ENCODE results near the gene IRF2. TPM values are rescaled to one million over a fixed set of nuclear protein-coding genes. Genes with fewer than 3 reads are reported as not detected.
A peak's percentile ranks its signal among the peaks of the same experiment; 100 is the strongest.

The IRF2 gene
- total and polyA plus RNA-seq, 2 experiments from 2014 or later, result 12.8 to 14.2 TPM

GRCh38 chr4:184477201-184477999, 3.0 kb upstream of the IRF2 start:
- Histone ChIP-seq H3K4me1 (ENCODE audit: insufficient read depth) (peaks cover 5% of the 10 kb centered on the region), H3K79me2 (ENCODE audit: insufficient read depth) (peaks cover 24% of the 10 kb centered on the region), H3K36me3 (ENCODE audit: low read depth) (no peaks in the 10 kb centered on the region), H3K9ac (no peak overlapping the region), H4K20me1 (ENCODE audit: insufficient read depth) (no peaks in the 10 kb centered on the region), H3K4me2 (ENCODE audit: unreplicated experiment) (no peak overlapping the region), H3K9me3 (ENCODE audit: low read depth) (no peaks in the 10 kb centered on the region), H3F3A (ENCODE audit: insufficient read depth) (no peaks in the 10 kb centered on the region), H2AFZ (no peak overlapping the region), H3K27ac (no peak overlapping the region), H3K4me3 (no peak overlapping the region), H3K9me2 (ENCODE audit: insufficient read depth) (no peaks in the 10 kb centered on the region), H3K27me3 (replicated peaks; ENCODE audit: insufficient read depth) (no peaks in the 10 kb centered on the region)
- TF ChIP-seq EZH2 (IDR thresholded peaks at IDR 0.05; ENCODE audit: insufficient read depth, poor library complexity, severe bottlenecking) (no peak), EZH2phosphoT487 (IDR thresholded peaks at IDR 0.05; ENCODE audit: insufficient read depth, low read depth) (no peak)
- DNase-seq, result no peak
- 53 to 55% methylated on average over 9 of the region's 9 CpGs for WGBS, 2 experiments (ENCODE audit: low coverage in 1 of 2, low lambda C conversion rate in 2 of 2, missing lambda C conversion rate in 2 of 2)
- in situ Hi-C loops (cut with MboI), result no loop called here

- in situ Hi-C loops (cut with MboI), result no loop called here
- TF ChIP-seq EZH2 (IDR thresholded peaks at IDR 0.05; ENCODE audit: insufficient read depth, poor library complexity, severe bottlenecking) (no peak), EZH2phosphoT487 (IDR thresholded peaks at IDR 0.05; ENCODE audit: insufficient read depth, low read depth) (no peak)
- no peaks in the 10 kb centered on the region for H3K27me3 ChIP-seq (replicated peaks; ENCODE audit: insufficient read depth)
- DNase-seq, result no peak
- no peak overlapping the region for H3K4me3 ChIP-seq
- H3K9me2 ChIP-seq (ENCODE audit: insufficient read depth), result no peaks in the 10 kb centered on the region
- H3K4me2 ChIP-seq (ENCODE audit: unreplicated experiment), result no peak overlapping the region
- 90 to 95% methylated on average over 8 of the region's 8 CpGs for WGBS, 2 experiments (ENCODE audit: low coverage in 1 of 2, low lambda C conversion rate in 2 of 2, missing lambda C conversion rate in 2 of 2)
- H3K9me3 ChIP-seq (ENCODE audit: low read depth), result no peaks in the 10 kb centered on the region
- no peaks in the 10 kb centered on the region for H4K20me1 ChIP-seq (ENCODE audit: insufficient read depth)
- H3K36me3 ChIP-seq (ENCODE audit: low read depth), result no peaks in the 10 kb centered on the region
- no peak overlapping the region for H2AFZ ChIP-seq
- H3K27ac ChIP-seq, result no peak overlapping the region
- H3K9ac ChIP-seq, result no peak overlapping the region
- H3K79me2 ChIP-seq (ENCODE audit: insufficient read depth), result peaks cover 31% of the 10 kb centered on the region
- peaks cover 12% of the 10 kb centered on the region for H3K4me1 ChIP-seq (ENCODE audit: insufficient read depth)
- peaks cover 7% of the 10 kb centered on the region for H3F3A ChIP-seq (ENCODE audit: insufficient read depth)
Observed at GRCh38 chr4:184476695-184477094, 2.3 kb upstream of the IRF2 start.

GRCh38 chr4:184475498-184475897, 1.1 kb upstream of the IRF2 start:
- Histone ChIP-seq H3K4me3 (peak overlapping the region; percentile 99), H2AFZ (peak overlapping the region; percentile 55), H3K27me3 (replicated peaks; ENCODE audit: insufficient read depth) (no peaks in the 10 kb centered on the region), H3K36me3 (ENCODE audit: low read depth) (no peaks in the 10 kb centered on the region), H3K27ac (peak overlapping the region; percentile 94), H3K9ac (peak overlapping the region; percentile 97), H3K4me2 (ENCODE audit: unreplicated experiment) (peak overlapping the region; percentile 92), H3K79me2 (ENCODE audit: insufficient read depth) (peaks cover 43% of the 10 kb centered on the region), H3F3A (ENCODE audit: insufficient read depth) (peaks cover 15% of the 10 kb centered on the region), H3K4me1 (ENCODE audit: insufficient read depth) (peaks cover 19% of the 10 kb centered on the region), H4K20me1 (ENCODE audit: insufficient read depth) (no peaks in the 10 kb centered on the region), H3K9me2 (ENCODE audit: insufficient read depth) (no peaks in the 10 kb centered on the region), H3K9me3 (ENCODE audit: low read depth) (no peaks in the 10 kb centered on the region)
- WGBS, 2 experiments (ENCODE audit: low coverage in 1 of 2, low lambda C conversion rate in 2 of 2, missing lambda C conversion rate in 2 of 2), result 39 to 42% methylated on average over 6 of the region's 6 CpGs
- no peak for DNase-seq
- no peak for TF ChIP-seq EZH2 (IDR thresholded peaks at IDR 0.05; ENCODE audit: insufficient read depth, poor library complexity, severe bottlenecking)
- TF ChIP-seq EZH2phosphoT487 (IDR thresholded peaks at IDR 0.05; ENCODE audit: insufficient read depth, low read depth), result no peak
- in situ Hi-C loops (cut with MboI), result no loop called here

DNA sequence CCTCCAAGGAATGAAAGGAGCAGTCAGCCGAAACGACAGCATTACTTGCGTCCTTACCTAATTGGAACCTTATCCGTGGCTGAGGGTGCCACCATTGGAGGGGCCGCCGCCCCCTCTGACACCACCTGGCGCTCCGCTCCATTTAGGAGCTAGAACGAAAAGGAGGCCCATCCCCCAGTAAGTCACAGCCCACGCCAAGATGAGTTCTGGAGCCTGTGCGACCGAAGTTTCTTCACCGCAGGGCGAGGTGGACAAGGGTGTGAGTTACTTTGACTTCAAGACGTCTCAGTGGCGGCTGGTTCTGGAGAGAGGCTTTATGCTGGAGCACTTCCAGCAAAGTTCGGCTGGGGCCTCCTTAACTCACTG, 729 bp upstream of the IRF2 start:
- DNase-seq, result peak; percentile 79
- peaks cover 47% of the 10 kb centered on the region for H3K79me2 ChIP-seq (ENCODE audit: insufficient read depth)
- no peak for TF ChIP-seq EZH2 (IDR thresholded peaks at IDR 0.05; ENCODE audit: insufficient read depth, poor library complexity, severe bottlenecking)
- no peak for TF ChIP-seq EZH2phosphoT487 (IDR thresholded peaks at IDR 0.05; ENCODE audit: insufficient read depth, low read depth)

More for the DNA sequence above, 729 bp upstream of the IRF2 start:
- peak overlapping the region; percentile 92 for H3K4me2 ChIP-seq (ENCODE audit: unreplicated experiment)
- H3K27me3 ChIP-seq (replicated peaks; ENCODE audit: insufficient read depth), result no peaks in the 10 kb centered on the region
- no peaks in the 10 kb centered on the region for H3K9me2 ChIP-seq (ENCODE audit: insufficient read depth)
- peak overlapping the region; percentile 55 for H2AFZ ChIP-seq
- H3K4me1 ChIP-seq (ENCODE audit: insufficient read depth), result peaks cover 19% of the 10 kb centered on the region
- peak overlapping the region; percentile 94 for H3K27ac ChIP-seq
- in situ Hi-C loops (cut with MboI), result no loop called here
- H3F3A ChIP-seq (ENCODE audit: insufficient read depth), result peaks cover 15% of the 10 kb centered on the region
- H3K9ac ChIP-seq, result peak overlapping the region; percentile 97
- no peaks in the 10 kb centered on the region for H4K20me1 ChIP-seq (ENCODE audit: insufficient read depth)
- no peaks in the 10 kb centered on the region for H3K9me3 ChIP-seq (ENCODE audit: low read depth)
- WGBS, 2 experiments (ENCODE audit: low coverage in 1 of 2, low lambda C conversion rate in 2 of 2, missing lambda C conversion rate in 2 of 2), result 1% methylated on average over 16 to 17 of the region's 17 CpGs
- H3K36me3 ChIP-seq (ENCODE audit: low read depth), result no peaks in the 10 kb centered on the region
- H3K4me3 ChIP-seq, result peak overlapping the region; percentile 99

Measured in GM23248 (cell line).